Stimulated activated CD4-positive, alpha-beta T cell treated with anti-CD3 and anti-CD28 coated beads, TNF-alpha, amount 100 ng/mL, for 24 hours (primary cell): Measurements from ENCODE around the gene CGB5.
"Not testable (repeated sequence)": the region's sequence is repeated elsewhere in the genome, so short reads cannot be mapped to it uniquely, and the experiment has no call there.

Experiments used
- DNase-seq, 3 experiments: peaks; one replicate each; pipeline ENCODE4 v3.0.0-alpha.2; 2020; ENCODE audit warnings: low read depth in 3 of 3

Gene CGB5

DNA sequence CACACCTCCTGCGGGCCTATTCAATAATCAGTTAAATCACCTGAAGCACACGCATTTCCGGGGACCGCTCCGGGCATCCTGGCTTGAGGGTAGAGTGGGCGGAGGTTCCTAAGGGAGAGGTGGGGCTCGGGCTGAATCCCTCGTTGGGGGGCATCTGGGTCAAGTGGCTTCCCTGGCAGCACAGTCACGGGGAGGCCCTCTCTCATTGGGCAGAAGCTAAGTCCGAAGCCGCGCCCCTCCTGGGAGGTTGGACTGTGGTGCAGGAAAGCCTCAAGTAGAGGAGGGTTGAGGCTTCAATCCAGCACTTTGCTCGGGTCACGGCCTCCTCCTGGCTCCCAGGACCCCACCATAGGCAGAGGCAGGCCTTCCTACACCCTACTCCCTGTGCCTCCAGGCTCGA, at the start of gene CGB5:
Gene CGB5, plus strand, starts transcription at position 301 of the 400 bp plus-strand sequence. CDS start 362 bp downstream, outside the sequence.
- DNase-seq = not testable (repeated sequence)

DNA sequence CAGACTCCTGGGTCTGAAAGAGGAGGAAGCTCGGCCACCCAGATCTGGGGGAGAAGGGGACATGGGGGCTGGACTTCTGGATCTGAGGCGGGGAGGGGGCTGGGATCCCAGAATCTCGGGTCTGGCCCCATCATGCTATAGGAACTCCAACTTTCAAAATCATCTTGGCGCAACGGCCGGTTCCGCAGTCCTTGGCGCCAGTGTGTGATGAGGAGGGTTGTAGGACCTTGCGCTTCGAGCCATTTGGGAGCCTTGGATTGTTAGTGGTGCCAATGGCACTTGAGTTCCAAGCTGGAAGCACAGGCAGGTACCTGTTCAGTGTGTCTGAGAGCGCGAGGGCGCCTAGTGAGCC, 49.6 kb upstream of the CGB5 start:
- DNase-seq = no peak

GRCh38 chr19:48997972-48998371, 45.7 kb upstream of the CGB5 start:
- DNase-seq = peak in 1 of 3 experiments; percentile 47

DNA sequence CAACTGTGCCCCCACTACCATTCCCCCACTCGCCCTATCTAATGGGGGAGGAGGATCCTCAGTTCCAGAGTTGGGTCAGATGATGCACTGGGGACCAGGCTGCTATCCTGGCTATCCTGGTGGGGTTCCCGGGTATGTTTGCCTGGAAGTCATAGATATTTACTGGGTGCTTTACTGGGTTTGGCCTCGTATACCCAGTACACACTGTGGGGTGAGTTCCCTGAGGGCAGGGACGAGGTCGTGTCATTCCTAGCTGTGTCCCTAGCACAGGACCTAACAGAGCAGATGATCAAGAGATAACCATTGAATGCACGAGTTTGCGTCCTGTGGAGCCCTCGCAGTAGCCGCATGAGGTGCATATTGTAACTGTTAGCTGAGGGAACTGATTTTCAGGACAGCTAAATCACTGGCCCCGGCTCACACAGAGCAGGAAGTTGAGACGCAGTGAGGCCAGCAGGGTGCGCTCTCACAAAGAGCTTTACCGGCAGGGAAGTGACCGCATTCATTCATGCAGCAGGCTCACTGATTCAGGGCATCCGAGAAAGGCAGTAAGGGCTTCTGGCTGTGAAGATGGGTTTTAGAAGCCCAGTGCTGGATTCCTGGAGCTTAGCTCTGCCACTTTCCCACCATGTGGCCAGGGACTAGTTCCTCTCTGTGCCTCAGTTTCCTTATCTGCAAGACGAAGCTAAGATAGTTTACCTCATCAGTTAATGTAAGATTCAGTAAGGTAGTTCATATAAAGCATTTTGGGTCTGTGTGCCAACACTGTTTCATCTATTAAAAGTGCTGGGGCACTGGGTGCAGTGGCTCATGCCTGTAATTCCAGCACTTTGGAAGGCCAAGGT, 43.9 kb upstream of the CGB5 start:
- DNase-seq = peak in 2 of 3 experiments; percentile 40 to 69

DNA sequence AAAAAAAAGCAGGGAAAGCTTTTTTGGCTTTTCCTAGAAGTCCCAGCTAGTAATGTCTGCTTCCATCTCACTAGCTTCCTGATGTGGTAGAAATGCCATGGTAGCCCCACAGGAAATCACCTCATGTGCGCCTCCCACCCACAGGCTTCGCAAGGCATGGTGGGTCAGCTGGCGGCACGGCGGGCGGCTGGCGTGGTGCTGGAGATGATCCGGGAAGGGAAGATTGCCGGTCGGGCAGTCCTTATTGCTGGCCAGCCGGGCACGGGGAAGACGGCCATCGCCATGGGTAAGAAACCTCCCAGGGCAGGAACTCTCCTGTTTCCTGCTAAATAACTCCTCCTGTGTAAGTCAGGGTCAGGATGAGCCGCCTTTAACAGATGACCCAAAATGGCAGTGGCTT, 39.5 kb upstream of the CGB5 start:
- no peak for DNase-seq

DNA sequence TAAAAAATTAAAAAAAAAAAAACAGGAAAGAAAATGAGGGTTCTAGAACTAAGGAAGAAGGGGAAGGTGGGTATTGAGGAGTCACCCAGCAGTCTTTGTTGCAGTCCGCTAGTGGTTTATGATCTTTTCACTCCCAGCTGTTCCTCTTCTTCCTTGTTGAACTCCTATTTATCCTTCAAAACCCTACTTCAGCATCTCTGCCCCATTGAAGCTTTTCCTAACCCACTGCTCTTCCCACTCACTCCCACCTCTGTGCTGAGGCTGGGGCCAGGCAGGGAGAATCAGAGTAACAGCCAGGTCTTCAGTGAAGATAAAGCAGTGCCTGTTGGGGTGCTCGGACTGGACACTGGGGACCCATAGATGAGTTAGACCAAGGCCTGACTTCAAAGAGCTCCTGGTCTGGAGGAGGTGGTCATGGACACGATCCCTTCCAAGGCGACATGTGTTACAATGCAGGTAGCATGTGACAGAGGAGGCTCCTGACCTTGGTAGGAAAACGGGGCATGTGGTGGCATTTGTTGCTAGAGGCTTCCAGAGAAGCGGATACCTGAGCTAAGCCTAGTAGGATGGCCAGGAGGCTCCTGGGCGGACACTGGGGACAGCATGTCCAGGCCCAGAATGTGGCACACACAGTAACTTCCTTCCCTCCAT, 38.6 kb upstream of the CGB5 start:
- no peak for DNase-seq

DNA sequence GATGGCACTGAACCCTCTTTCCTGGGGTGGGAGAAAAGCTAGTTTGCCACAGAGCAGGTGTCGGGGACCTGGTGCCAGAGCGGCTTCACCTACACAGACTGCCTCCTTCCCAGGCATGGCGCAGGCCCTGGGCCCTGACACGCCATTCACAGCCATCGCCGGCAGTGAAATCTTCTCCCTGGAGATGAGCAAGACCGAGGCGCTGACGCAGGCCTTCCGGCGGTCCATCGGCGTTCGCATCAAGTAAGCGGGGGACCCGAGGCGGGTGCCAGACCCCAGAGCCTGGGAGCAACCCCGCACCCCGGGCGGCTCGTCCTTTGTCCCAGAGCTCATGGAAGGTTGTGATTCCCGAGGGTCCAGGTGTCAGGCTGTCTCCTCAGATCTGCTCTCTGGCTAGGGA, 36.7 kb upstream of the CGB5 start:
- no peak for DNase-seq

GRCh38 chr19:49009828-49010227, 33.8 kb upstream of the CGB5 start:
- no peak for DNase-seq

GRCh38 chr19:49010453-49010852, 33.2 kb upstream of the CGB5 start:
- DNase-seq = no peak

DNA sequence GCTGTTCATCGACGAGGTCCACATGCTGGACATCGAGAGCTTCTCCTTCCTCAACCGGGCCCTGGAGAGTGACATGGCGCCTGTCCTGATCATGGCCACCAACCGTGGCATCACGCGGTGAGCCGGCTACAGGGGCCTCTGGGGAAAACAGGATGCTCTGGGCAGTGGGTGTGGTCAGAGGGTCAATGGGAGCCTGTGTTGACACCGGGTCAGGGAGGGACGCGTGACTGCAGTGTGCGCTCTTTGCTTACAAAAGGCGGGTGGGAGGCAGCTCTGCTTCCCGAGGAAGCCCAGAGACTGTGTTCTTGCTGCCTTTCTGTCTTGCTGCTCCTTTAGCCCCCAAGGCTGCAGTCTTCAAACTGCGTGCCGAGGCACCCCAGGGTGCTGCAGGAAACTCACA, 32.5 kb upstream of the CGB5 start:
- DNase-seq = no peak

GRCh38 chr19:49014123-49014869, 29.4 kb upstream of the CGB5 start:
- no peak for DNase-seq

GRCh38 chr19:49014870-49015255, 28.8 kb upstream of the CGB5 start:
- DNase-seq = no peak

GRCh38 chr19:49016067-49016839, 27.4 kb upstream of the CGB5 start:
- DNase-seq = no peak

GRCh38 chr19:49017041-49017665, 26.5 kb upstream of the CGB5 start, which contains the start of gene LHB:
Gene LHB, minus strand, starts transcription at chr19:49017091. Its CDS starts 10 bp downstream, at chr19:49017081.
- DNase-seq = no peak

DNA sequence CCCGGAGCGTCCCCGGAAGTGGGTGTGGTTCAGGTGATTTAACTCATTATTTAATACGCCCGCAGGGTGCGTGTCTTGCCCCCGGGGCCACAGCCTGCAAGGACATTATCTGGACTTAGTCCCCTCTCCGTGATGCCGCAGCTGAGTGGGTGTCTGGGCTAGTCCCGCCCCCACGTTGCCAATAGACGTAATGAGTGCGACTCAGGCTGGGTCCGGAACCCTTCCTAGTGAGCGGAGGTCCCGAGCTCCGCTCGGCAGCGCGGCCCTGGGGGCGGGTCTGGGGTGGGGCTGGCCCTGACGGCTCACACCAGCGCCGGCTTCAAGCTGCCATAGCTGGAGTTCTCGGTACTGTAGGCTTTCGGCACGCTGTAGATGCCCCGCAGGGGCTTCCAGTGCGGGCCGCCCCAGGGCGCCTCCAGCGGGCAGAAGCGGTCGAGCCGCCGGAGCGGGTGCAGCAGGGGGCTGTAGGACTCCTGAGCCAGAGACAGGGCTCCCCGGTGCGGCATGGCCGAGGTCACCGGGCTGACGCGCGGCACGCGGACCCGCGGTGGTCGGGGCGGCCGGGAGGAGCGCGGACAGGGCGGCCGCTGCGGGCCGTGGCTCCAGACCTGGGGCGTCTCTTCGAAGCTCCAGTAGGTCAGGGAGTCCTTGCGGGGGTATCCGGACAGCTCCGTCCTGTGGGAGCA, 25.8 kb upstream of the CGB5 start:
- DNase-seq = peak; percentile 28 to 61 (median 29)

DNA sequence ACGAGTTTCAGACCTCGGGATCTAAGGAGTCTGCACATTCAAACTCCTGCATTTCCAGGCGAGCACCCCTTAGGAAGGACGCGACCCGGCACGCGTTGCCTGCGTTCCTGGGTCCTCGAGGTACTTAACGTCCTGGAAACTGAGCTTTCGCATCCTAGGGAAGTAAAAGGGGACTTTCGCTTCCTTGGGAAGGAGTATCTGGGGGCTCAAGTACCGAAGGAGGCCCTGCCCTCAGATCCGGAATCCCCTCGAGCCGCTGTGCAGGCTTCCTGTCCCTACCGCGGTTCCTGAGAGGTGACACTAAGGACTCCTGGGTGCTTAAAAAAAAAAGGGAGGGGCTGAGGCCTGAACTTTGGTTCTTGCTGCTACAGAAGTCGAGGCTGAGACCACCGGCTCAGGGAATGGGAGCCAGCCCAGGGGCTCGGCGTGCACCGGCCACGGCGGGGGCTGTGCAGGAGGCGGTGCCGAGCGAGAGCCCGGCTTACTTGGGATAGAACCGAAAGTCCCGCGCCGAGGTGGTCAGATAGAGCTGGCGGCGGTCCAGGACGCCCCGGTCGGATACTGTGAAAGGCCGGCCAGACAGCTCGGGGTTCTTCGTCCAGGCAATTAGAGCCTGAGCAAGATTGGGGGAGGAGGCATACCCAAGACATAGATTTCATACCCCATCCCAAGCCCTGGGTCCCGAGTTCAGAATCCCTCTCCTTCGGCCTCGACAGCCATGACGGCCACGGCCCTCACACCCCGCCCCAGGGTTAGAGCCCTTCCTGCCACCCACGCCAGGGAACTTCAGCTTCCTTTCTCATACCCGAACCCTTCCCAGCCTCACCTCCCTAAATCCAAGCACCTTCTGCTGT, 25.0 kb upstream of the CGB5 start:
- DNase-seq = not testable (repeated sequence)

GRCh38 chr19:49019242-49019932, 24.3 kb upstream of the CGB5 start:
- DNase-seq = peak in 2 of 3 experiments; percentile 40 to 67

- no peak for DNase-seq
Observed at GRCh38 chr19:49020342-49020741, 23.3 kb upstream of the CGB5 start.
